C4-2B (cell line): ENCODE data around the gene NR3C1.

Experiments
- H3K27ac ChIP-seq: fragments of 450-650 bp; 2 replicates; pipeline ENCODE4 v1.5.1; 2017
- CTCF ChIP-seq: fragments of 450-650 bp; conservative IDR thresholded peaks from 2 replicates; pipeline ENCODE4 v1.5.1; 2017; ENCODE audit warnings: mild to moderate bottlenecking
- ZFX ChIP-seq: fragments of 450-650 bp; IDR thresholded peaks from 2 replicates; pipeline ENCODE4 v1.6.1; 2017

Gene NR3C1

GRCh38 chr5:143316844-143317631 lies 86.4 kb downstream of the NR3C1 start:
- TF ChIP-seq CTCF (no peak), ZFX (no peak)
- H3K27ac ChIP-seq = no peak overlapping the region

DNA sequence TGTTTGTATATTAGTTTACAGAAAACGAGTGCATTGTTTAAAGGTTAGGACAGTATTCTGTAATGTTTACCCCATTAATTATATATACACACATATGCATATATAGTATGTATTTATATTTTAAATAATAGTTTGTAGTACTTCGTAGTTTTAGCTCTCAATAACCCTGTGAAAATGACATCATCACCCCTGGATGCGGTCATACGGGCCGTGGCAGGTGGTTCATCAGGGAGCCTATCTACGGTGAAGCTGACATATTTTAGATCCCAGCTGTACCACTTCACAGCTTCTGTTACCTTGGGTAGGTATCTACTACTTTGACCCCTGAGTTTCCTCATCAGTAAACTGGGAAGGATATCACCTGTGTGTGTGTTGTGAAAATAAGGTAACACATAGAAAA lies 87.1 kb downstream of the NR3C1 start:
- TF ChIP-seq CTCF (no peak), ZFX (no peak)
- H3K27ac ChIP-seq = no peak overlapping the region

- H3K27ac ChIP-seq = no peak overlapping the region
- TF ChIP-seq ZFX (no peak), CTCF (no peak)
These were observed 87.6 kb downstream of the NR3C1 start for GRCh38 chr5:143315929-143316328.

GRCh38 chr5:143315214-143315613 lies 88.3 kb downstream of the NR3C1 start:
- TF ChIP-seq CTCF = no peak
- no peak for TF ChIP-seq ZFX
- no peak overlapping the region for H3K27ac ChIP-seq

DNA sequence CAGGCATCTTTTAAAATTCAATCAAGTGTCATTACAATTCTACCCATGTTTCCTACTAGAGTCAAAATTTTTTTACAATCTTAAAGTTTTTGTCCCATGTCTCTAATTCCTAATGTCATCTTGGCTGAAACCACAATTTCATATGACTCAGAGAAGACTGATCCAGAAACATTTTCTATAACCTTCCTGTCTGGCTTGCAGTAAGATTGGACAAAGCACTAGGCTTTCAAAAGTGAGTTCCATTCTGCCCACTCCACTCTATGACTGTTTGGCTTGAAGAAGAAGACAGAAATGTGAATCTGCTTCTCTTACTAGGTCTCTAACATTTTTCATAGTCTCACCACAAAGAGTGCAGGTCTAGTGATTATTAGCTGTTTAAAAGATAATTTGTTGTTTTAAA lies 88.8 kb downstream of the NR3C1 start:
- TF ChIP-seq ZFX = no peak
- TF ChIP-seq CTCF = no peak
- H3K27ac ChIP-seq = no peak overlapping the region

GRCh38 chr5:143314099-143314498 lies 89.4 kb downstream of the NR3C1 start:
- TF ChIP-seq CTCF (no peak), ZFX (no peak)
- no peak overlapping the region for H3K27ac ChIP-seq

DNA sequence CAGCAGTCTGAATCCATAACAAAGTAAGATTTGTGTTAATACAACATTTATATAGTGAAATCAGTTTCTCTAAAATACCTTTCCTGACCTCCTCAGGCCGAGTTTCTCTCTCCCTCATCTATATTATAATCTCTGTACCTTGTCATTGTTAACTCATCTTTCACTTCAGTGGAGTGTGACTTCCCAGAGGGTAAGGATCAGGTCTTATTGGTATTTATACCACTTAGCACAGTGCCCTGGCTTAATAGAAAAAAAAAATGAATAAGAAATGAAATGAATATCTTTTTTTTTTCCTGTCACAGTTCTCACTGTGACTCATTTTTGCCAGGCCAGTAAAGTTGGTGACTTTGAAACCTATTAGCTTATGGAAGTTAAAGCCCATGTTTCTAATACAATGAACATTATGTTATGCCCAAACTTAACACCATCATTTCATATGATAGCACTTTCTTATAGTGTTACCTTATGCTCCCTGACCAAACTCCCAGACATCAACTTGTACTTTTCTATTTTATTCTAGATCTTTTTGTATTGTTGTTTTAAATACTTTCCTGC lies 90.1 kb downstream of the NR3C1 start:
- TF ChIP-seq CTCF (no peak), ZFX (no peak)
- H3K27ac ChIP-seq = no peak overlapping the region
